Mesodermal cell (in vitro differentiated cells): ENCODE data around the gene LRRC53.

ENCODE experiments used
- H3K27ac ChIP-seq: 2 replicates; pipeline ENCODE4 v1.7.0; 2013; ENCODE audit warnings: mild to moderate bottlenecking, low read depth, low read length, moderate library complexity; ENCODE audit not compliant: severe bottlenecking
- H3K36me3 ChIP-seq: 2 replicates; pipeline ENCODE4 v1.7.1; 2013; ENCODE audit warnings: mild to moderate bottlenecking, low read length, moderate library complexity; ENCODE audit not compliant: control insufficient read depth, insufficient read depth
- H3K4me1 ChIP-seq: one replicate; pipeline ENCODE4 v1.7.1; 2013; ENCODE audit warnings: mild to moderate bottlenecking, low read length; ENCODE audit not compliant: insufficient read depth, control insufficient read depth, poor library complexity, severe bottlenecking
- H3K4me3 ChIP-seq: 2 replicates; pipeline ENCODE4 v1.7.0; 2013; ENCODE audit warnings: low read length, control low read depth, mild to moderate bottlenecking; ENCODE audit not compliant: insufficient read depth, poor library complexity, severe bottlenecking; ENCODE audit errors: extremely low read depth
- H3K9me3 ChIP-seq: 2 replicates; pipeline ENCODE4 v1.7.1; 2013; ENCODE audit warnings: mild to moderate bottlenecking, low read length, moderate library complexity; ENCODE audit not compliant: control insufficient read depth
- WGBS, 2 experiments: methylation state at CpG; one replicate each; pipeline ENCODE4 v1.1.5; 2013; ENCODE audit warnings: missing lambda C conversion rate in 2 of 2; ENCODE audit not compliant: insufficient coverage in 2 of 2; 5-methylcytosine and 5-hydroxymethylcytosine counted together

Gene LRRC53

DNA sequence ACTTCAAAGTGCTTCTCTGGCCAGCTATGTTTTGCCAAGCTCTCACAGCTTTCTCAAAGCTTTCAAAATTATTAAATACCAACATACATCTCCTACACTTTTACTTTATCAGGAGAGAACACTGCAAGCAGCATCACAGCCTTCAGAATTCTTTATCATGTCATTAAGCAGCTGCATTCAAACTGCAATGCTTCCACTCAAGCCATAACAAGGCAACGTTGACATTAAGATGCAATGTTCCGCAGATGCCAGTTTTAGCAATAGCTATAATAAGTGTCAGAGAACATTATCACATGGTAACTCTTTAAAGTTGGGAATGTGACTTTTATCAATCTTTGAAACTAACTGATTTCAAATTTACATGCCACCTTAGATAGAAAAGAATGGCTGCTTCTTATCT lies 91.9 kb downstream of the LRRC53 start:
- WGBS, 2 experiments = no CpG with 5 or more reads among the region's 2 CpGs
- Histone ChIP-seq H3K27ac (no peak overlapping the region), H3K9me3 (no peaks in the 10 kb centered on the region), H3K4me1 (peaks cover 12% of the 10 kb centered on the region), H3K36me3 (no peaks in the 10 kb centered on the region), H3K4me3 (no peak overlapping the region)
